GM21825 (cell line): Measurements from ENCODE around the gene MBD3.

Experiments
- ATAC-seq: cut with Tn5 transposase; IDR thresholded peaks from one replicate; pipeline ENCODE4 v1.9.1; 2021; ENCODE audit warnings: mild to moderate bottlenecking, moderate library complexity; ENCODE audit not compliant: unreplicated experiment

Gene MBD3

GRCh38 chr19:1619703-1620102, 27.0 kb upstream of the MBD3 start:
- no peak for ATAC-seq

DNA sequence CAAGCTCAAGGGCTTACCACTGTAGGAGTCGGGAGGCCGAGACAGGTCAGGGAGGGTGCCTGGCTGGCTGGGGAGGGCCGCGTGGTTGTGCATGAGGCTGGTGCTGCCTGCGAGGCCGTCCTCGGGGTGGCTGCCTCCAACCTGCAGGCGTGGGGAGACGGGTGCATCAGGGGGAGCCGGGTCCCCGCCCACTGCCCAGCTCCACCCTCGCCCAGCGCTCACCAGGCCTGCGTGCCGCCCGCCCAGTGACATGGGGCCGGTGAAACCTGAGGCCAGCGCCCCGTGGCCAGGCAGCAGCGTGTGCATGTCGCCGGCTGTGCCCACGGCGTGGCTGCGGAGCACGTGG, 26.4 kb upstream of the MBD3 start:
- no peak for ATAC-seq

- ATAC-seq: no peak
Measured at GRCh38 chr19:1618157-1619093, 25.8 kb upstream of the MBD3 start.

- ATAC-seq: no peak
Measured at GRCh38 chr19:1616875-1617274, 24.2 kb upstream of the MBD3 start.

DNA sequence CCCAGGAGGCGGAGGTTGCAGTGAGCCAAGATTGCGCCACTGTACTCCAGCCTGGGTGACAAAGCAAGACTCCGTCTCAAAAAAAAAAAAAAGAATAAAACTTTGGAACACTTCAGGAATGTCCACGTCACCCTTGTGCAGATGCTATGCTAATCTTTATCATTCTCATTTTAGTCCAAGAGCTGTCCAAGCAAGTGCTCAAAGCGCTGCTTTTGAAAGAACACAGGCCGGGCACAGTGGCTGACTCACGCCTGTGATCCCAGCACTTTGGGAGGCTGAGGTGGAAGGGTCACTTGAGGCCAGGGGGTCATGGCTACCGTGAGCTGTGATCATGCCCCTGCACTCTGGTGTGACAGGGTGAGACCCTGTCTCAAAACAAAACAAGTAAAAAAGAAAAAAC, 23.7 kb upstream of the MBD3 start:
- no peak for ATAC-seq

- ATAC-seq: no peak
Measured at GRCh38 chr19:1615156-1615765, 22.6 kb upstream of the MBD3 start.

DNA sequence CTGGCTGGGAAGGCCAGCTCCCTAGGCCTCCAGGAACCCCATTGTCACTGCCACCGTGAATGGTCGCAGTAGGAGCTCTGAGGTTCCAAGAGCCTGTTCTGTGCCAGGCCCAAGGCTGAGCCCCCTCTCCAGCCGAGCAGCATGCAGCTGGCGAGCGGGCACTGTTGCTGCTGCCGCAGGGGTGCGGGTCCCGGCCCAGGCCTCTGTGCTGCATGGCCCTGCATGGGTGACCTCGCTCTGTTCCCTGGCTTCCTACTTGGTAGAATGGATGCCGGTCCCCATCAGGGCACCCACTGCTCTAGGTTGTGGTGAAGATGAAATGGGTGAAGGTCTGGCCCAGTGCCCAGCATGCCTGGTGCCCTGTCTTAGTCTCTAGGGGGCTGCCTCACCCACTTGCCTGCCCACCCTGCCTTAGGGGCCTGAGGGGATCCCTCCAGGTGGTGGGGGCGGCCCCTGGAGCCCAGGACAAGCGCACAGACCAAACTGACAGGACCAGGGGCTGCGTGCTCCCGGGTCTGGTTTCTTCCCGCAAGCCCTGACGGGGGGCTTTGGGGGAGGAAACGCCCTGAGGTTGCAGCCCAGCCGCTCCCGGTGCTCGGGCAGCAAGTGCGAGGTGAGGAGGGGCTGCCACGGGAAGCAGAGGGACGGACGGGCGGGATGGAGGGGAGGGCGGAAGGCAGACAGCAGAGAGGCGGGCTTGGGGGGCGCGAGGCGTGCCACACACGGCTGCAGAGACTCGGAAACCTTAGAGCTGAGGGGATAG, 21.3 kb upstream of the MBD3 start:
- no peak for ATAC-seq

DNA sequence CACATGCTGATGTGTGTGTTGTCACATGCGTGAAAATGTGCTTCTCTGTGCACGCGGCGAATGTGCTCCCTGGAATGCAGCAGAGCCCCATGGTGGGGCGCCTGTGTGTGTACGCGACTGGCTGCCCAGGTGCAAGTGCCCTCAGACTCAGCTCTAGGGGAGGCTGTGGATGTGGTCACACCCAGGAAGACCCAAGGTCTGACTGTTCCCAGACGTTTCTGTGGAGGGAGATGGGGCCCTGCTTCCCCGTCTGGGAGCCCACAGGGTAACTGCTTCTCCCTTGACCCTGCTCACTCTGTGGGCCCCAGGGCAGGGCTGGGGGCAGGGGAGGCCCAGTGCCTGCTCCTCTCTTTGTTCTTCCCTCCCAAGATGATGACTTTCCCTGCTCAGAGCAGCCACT, 20.5 kb upstream of the MBD3 start:
- ATAC-seq: no peak

- no peak for ATAC-seq
Measured at GRCh38 chr19:1612114-1613086, 19.7 kb upstream of the MBD3 start.

DNA sequence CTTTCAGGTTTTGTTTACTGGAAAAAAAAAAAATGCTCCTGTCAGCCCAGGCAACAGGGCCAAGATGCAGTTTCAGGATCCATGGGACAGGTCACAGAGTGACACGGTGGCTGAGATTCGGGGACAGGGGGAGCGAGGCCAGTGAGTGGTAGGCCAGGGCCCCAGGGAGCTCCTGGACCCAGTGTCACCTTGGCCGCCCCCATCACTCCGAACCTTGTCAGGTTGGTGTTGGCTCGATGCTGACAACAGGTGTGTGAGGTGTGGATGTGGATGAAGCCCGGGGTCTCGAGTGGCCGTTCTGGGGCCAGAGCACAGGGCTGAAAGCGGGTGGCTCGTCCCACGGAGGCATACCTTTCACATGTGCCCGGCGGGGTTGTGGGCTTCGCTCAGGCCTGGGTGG, 18.7 kb upstream of the MBD3 start:
- no peak for ATAC-seq

DNA sequence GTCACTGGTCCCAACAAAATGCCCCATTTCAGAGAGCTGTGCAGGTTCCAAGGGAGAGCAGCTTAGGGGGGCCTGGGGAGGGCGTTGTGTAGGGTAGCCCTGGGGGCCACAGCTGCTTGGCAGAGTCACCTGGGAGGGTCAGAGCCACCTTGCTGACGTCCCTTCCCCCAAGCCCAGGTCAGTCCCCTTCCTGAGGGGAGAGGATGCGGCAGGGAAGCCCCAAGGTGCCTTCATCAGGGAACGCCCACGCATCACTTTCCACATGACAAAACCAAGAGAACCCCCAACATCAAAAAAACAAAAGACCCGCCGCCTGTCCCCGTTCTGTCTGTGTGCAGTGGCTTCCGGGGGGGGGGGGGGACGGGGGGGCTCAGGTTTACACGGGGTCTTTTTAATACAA, 17.9 kb upstream of the MBD3 start:
- ATAC-seq: no peak

DNA sequence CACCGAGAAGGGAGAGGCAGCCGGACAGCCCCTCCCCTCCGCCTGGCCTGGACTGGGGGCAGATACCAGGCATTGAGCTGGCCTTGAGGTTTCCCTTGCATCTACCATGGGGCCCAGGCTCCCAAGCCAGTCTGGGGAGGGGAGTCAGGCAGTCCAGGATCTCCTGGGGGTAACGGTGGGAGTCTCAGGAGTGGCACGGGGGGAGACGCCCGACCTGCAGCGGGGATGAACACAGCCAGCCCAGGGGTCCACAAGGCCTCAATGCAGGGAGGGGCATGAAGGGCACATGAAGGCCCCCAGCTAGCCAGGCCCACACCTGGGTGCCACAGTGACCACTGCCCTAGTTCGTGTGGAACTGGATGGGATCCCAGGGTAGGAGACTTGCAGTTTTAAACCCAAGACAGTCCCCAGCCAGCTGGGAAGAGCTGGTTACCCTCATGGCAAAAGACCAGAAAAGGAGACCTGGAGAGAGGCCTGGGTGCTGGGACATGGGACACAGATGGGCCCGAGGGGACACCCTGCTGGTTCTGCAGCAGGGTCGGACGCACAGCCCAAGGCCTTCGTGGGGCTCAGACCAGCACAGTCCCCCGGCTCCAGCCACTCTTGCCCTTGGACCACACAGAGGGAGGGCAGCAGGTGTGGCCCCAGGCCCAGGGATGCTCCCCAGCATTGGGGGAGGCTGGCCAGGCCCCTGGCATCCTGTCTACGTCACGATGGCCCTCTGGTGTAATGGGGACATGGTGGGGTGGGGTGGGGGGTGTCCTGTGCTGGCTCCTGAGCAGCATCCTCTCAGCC, 17.2 kb upstream of the MBD3 start:
- no peak for ATAC-seq

DNA sequence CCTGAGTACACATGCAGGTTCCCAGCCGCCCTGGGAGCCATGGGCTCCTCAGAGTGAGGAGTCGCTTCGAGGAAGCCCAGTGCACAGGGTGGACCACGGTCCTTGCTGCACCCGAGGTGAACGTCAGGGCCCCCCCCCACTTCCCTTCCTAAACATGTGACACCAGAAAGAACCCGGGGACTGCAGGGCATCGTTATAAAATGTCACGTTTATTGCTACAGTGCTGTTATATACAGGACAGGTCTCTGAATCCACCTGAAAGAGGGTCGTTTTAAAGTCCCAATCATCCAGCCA, 16.4 kb upstream of the MBD3 start:
- ATAC-seq: no peak

DNA sequence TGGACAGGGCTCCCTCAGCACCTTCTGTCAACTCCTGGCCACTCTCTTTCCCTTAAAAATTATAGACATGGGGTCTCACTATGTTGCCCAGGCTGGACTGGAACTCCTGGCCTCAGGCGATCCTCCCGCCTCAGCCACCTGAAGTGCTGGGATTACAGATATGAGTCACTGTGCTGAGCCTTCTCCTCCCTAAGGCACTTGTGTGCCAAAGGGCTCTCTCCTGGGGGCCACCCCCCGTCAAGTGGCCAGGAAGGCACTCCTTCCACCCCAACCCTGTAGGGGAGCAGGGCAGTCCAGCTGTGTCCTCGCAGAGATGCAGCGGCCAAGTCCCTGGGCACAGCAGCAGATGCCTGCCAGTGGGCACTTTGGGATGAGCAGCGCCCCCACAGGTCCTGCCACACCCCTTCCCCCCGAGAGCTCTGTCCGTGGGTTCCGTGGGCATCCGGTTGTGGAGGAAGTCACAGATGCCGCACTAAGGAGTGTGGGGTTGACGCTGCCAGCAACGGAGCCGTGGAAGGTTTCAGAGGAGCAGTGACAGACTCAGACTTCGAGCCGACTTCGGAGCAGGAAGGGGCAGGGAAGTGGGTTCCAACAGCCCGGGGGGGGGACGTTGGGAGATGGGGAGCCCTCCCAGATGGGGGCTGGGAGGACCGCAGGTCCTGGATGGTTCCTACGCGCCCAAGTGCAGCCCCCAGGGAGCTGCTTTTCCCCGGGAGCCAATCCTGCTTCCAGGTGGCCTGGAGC, 15.9 kb upstream of the MBD3 start:
- ATAC-seq: no peak

DNA sequence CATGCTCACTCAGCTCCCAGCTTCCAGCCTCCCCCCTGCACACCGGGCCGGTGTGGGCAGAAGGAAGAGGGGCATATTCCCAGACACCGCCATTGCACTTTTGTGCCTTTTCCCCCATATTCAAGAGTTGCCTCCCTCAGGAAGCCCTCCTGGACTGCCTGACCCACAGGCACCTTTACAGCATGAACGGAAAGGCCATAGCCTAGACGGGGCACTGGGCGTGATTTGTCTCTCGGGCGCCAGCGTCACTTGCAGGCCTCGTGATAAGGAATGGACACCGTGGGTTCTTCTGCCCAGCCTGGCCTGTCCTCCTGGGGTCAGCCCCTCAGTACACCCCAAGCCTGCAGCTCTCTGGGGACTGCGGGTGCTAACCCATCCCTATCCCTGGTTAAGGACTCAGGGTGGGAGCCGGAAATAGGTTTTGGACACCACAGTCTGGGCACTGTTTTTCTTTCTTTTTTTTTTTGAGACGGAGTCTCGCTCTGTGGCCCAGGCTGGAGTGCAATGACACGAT, 13.5 kb upstream of the MBD3 start:
- no peak for ATAC-seq

DNA sequence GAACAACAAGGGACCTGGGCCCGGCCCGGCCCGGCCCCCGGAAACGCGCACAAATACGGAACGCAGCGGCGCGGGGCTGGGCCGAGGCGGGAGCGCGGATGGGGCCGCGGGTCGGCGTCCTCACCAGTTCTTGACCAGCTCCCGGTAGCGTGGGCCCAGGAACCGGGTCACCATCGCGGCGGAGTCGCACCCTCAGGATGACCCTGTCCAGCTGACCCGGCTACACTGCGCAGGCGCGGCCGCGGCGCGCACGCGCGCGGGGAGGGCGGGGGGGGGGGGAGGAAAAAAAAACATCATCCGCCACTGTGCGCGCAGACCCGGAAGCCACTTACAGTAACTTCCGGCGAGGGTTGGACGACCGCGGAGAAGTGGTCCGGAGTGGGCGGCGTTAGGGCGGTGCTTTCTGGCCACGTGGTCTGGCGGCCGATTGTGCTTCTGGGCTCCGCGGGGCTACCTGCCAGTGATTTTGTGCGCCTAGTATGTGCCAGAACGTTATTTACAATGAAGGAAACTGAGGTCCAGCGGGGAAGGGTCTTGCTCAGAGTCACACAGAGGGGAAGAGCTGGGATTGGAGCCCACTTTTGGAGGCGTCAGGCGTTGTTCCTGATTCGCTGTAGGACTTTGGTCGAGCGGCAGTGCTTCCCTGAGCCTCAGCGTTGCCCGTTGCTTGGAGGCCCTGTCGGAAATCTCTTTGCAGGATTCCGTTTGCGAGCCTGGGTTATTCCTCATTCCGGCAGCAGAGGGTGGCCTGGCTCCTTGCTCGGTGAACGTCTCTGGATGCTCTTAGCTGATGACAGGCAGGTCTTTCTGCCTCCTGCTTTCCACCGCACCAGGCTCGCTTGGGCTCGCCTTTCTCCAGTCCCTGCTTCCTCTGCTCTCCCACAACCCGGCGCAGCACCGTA, 12.8 kb upstream of the MBD3 start, which contains the start of gene UQCR11:
UQCR11 (minus strand) TSS at position 227 of the 902 bp plus-strand sequence; CDS start at position 174, 53 bp downstream.
- peak; percentile 75 for ATAC-seq

DNA sequence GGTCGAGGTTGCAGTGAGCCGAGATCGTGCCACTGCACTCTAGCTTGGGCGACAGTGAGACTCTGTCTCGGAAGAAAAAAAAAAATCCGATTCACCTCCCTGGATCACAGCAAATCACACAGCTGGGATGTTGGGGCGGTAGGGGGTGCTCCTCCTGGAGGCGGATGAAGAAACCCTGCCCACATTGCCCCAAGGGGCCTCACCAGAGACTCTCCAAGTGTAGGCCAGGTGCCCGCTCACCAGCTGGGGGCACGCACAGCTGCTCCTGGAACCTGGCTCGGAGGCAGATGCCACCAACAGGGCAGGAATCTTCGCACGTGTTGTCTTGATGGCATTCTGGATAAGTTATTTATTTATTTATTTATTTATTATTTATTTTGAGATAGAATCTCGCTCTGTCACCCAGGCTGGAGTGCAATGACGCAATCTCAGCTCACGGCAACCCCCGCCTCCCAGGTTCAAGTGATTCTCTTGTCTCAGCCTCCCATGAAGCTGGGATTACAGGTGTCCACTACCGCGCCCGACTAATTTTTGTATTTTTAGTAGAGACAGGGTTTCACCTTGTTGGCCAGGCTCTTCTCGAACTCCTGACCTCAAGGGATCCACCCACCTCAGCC, 9.5 kb upstream of the MBD3 start:
- ATAC-seq: no peak
